A673 (cell line): ENCODE results near the gene TSHZ2. TPM values are rescaled to one million over a fixed set of nuclear protein-coding genes. Genes with fewer than 3 reads are reported as not detected.

Experiments
- BruUV-seq: library from RNA; stranded (reverse); fragments of 400-500 nt; replicated peaks from 2 replicates; lab custom pipeline; 2021; lab: Mats Ljungman, UMichigan
- CTCF ChIA-PET: fragments of 300-600 bp; sonication (Branson Sonifier 250); formaldehyde crosslinking; loops from one replicate; lab custom pipeline; 2022; ENCODE audit warnings: antibody characterized with exemption; lab: Charles Lee
- POLR2A ChIA-PET: fragments of 300-600 bp; sonication (Branson Sonifier 250); formaldehyde crosslinking; loops from one replicate; lab custom pipeline; 2022; ENCODE audit warnings: antibody characterized with exemption; ENCODE audit not compliant: low non-redundant PET; lab: Charles Lee
- DNase-seq: peaks from one replicate; pipeline ENCODE4 v3.0.0-alpha.2; 2015; ENCODE audit warnings: low spot score
- H3K27ac ChIP-seq: fragments of 200-600 bp; sonication (generic); 2 replicates; pipeline ENCODE4 v1.5.1; 2016; ENCODE audit warnings: mixed run types, low read depth, mild to moderate bottlenecking, mixed read lengths, antibody characterized with exemption, low read length; ENCODE audit not compliant: poor library complexity, severe bottlenecking
- H3K27me3 ChIP-seq: fragments of 200-600 bp; sonication (generic); replicated peaks from 2 replicates; pipeline ENCODE4 v1.6.1; 2017; ENCODE audit warnings: mixed run types, low read depth, mild to moderate bottlenecking, mixed read lengths, antibody characterized with exemption, low read length; ENCODE audit not compliant: insufficient read depth, poor library complexity
- H3K36me3 ChIP-seq: fragments of 200-600 bp; sonication (generic); 2 replicates; pipeline ENCODE4 v1.6.1; 2016; ENCODE audit warnings: mixed run types, mild to moderate bottlenecking, mixed read lengths, antibody characterized with exemption, low read length; ENCODE audit not compliant: insufficient read depth, poor library complexity, severe bottlenecking
- H3K4me1 ChIP-seq: fragments of 200-600 bp; sonication (generic); 2 replicates; pipeline ENCODE4 v1.6.1; 2017; ENCODE audit warnings: mixed run types, mild to moderate bottlenecking, mixed read lengths, antibody characterized with exemption, low read length; ENCODE audit not compliant: insufficient read depth, poor library complexity, severe bottlenecking
- H3K4me3 ChIP-seq: fragments of 200-600 bp; sonication (generic); 2 replicates; pipeline ENCODE4 v1.5.1; 2016; ENCODE audit warnings: low read depth, mixed run types, mild to moderate bottlenecking, mixed read lengths, low read length; ENCODE audit not compliant: poor library complexity, severe bottlenecking
- H3K9me3 ChIP-seq: fragments of 200-600 bp; sonication (generic); 2 replicates; pipeline ENCODE4 v1.6.1; 2016; ENCODE audit warnings: mixed run types, low read depth, mild to moderate bottlenecking, mixed read lengths, antibody characterized with exemption, low read length; ENCODE audit not compliant: poor library complexity, severe bottlenecking
- EZH2 ChIP-seq: fragments of 200-600 bp; sonication (generic); IDR thresholded peaks from 2 replicates; pipeline ENCODE4 v1.6.1; 2017; ENCODE audit warnings: borderline replicate concordance, low read depth, mild to moderate bottlenecking, mixed read lengths, antibody characterized with exemption, low read length; ENCODE audit not compliant: poor library complexity, severe bottlenecking
- intact Hi-C: fragments of 100-400 bp; cut with micrococcal nuclease; formaldehyde crosslinking; loops from one replicate; pipeline ENCODE4 v1.10.0; 2022; ENCODE audit not compliant: unreplicated experiment
- total RNA-seq: library from RNA; stranded (reverse); gene quantifications from 2 replicates; pipeline ENCODE4 v1.2.3, GENCODE V29; 2021
- TF ChIP-seq, protein P1 (sequence below): fragments of 300-800, 200-600 bp; sonication (generic); conservative IDR thresholded peaks from 2 replicates; pipeline ENCODE4 v1.5.1; 2017; ENCODE audit warnings: low read depth, mild to moderate bottlenecking, antibody characterized with exemption, low read length, moderate library complexity, mixed read lengths

TSHZ2 gene
- total RNA-seq, 1 experiment from 2014 or later: 4.1 TPM

DNA sequence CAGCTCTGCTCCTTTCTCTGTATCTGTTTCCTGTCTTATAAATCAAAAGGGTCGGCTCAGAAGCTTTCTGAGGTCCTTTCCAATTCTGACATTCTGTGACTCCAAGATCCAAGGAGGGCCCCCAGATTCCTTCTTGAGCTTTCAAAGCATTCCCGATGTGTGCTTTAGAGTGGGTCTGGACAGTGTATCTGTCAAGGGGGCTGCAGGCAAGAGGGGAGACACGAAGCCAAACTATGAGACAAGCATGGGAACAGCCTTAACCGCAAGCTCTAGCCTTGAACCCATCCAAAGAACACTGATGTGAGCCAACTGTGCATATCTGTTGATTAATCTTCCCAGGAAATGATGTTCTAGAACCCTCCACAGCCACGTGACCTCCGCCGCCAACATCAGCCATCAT, 73.8 kb downstream of the TSHZ2 start:
- no peak overlapping the region for H3K27ac ChIP-seq
- CTCF ChIA-PET: no interaction called here
- no peaks in the 10 kb centered on the region for H3K36me3 ChIP-seq

DNA sequence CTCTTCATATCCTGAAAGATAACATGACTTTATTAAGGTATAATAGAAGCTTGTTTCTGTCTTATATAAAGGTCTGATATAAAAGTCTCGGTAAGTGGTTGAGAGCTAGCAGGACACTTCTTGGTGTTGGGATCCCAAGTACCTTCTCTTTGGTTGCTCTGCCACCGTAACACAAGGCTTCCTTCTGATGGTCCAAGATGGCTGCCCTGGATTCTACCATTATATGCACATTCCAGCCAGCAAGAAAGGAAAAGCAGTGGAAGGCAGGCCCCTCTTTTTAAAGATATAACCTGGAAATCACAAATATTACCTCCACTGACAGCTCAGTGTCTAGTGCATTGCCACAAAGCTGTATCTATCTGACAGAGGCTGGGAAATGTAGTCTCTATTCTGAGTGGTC, 75.0 kb downstream of the TSHZ2 start:
- BruUV-seq: no TSS peak

More for the DNA sequence above, 73.8 kb downstream of the TSHZ2 start:
- POLR2A ChIA-PET: no interaction called here
- intact Hi-C loops: no loop called here
- TF ChIP-seq, protein P1, sequence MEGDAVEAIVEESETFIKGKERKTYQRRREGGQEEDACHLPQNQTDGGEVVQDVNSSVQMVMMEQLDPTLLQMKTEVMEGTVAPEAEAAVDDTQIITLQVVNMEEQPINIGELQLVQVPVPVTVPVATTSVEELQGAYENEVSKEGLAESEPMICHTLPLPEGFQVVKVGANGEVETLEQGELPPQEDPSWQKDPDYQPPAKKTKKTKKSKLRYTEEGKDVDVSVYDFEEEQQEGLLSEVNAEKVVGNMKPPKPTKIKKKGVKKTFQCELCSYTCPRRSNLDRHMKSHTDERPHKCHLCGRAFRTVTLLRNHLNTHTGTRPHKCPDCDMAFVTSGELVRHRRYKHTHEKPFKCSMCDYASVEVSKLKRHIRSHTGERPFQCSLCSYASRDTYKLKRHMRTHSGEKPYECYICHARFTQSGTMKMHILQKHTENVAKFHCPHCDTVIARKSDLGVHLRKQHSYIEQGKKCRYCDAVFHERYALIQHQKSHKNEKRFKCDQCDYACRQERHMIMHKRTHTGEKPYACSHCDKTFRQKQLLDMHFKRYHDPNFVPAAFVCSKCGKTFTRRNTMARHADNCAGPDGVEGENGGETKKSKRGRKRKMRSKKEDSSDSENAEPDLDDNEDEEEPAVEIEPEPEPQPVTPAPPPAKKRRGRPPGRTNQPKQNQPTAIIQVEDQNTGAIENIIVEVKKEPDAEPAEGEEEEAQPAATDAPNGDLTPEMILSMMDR: no peak
- TF ChIP-seq EZH2: no peak
- no peak overlapping the region for H3K4me3 ChIP-seq
- DNase-seq: no peak
- BruUV-seq: no TSS peak
- H3K4me1 ChIP-seq: peaks cover 7% of the 10 kb centered on the region
- H3K27me3 ChIP-seq: no peaks in the 10 kb centered on the region
- no peaks in the 10 kb centered on the region for H3K9me3 ChIP-seq

DNA sequence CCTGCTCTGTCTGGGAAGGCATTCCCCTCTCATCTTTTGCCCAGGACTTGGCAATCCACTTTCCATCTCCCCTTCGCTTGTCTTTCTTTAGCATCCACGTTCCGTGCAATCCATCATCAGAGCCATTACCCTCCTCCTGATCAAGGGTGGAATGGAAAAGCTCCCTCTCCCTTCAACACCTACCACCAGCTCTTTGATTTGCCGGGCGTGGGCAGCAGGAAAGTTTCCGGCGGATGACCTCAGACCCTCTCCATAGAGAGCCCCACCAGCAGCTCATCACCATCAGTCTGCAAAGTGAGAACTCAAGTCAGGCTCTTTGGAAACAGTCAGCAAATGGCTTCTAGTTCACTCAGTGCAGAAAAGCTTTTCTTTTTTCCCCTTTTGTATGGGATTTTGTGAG, 76.2 kb downstream of the TSHZ2 start:
- ChIA-PET CTCF (no interaction called here), POLR2A (no interaction called here)
- H3K9me3 ChIP-seq: no peaks in the 10 kb centered on the region
- no peak overlapping the region for H3K4me3 ChIP-seq
- intact Hi-C loops: no loop called here
- H3K27ac ChIP-seq: no peak overlapping the region
- H3K27me3 ChIP-seq: no peaks in the 10 kb centered on the region
- no peak for TF ChIP-seq EZH2
- TF ChIP-seq, protein P1: no peak
- no TSS peak for BruUV-seq
- no peaks in the 10 kb centered on the region for H3K4me1 ChIP-seq
- no peaks in the 10 kb centered on the region for H3K36me3 ChIP-seq
- DNase-seq: no peak

More for the DNA sequence above, 75.0 kb downstream of the TSHZ2 start:
- no peak for TF ChIP-seq EZH2
- TF ChIP-seq, protein P1: no peak
- intact Hi-C loops: no loop called here
- Histone ChIP-seq H3K27ac (no peak overlapping the region), H3K4me1 (no peaks in the 10 kb centered on the region), H3K27me3 (no peaks in the 10 kb centered on the region), H3K9me3 (no peaks in the 10 kb centered on the region), H3K4me3 (no peak overlapping the region), H3K36me3 (no peaks in the 10 kb centered on the region)
- POLR2A ChIA-PET: no interaction called here
- no peak for DNase-seq
- CTCF ChIA-PET: no interaction called here
